WTC11 (cell line): Measurements from ENCODE around the gene RASSF9. TPM values are rescaled to one million over a fixed set of nuclear protein-coding genes. Genes with fewer than 3 reads are reported as not detected.

ENCODE experiments used
- ATAC-seq: fragments of 200-7000 bp; cut with Tn5 transposase; 2 replicates; pipeline ENCODE4 v1.10.0; 2021; ENCODE audit warnings: mild to moderate bottlenecking, moderate library complexity
- CTCF ChIA-PET: fragments of 300-600 bp; sonication (Branson Sonifier 250); formaldehyde crosslinking; loops from one replicate; lab custom pipeline; 2021; ENCODE audit warnings: antibody characterized with exemption; lab: Charles Lee
- POLR2A ChIA-PET: fragments of 350-600 bp; sonication (Branson Sonifier 250); formaldehyde crosslinking; loops from one replicate; lab custom pipeline; 2021; ENCODE audit warnings: antibody characterized with exemption; lab: Charles Lee
- DNase-seq: peaks from one replicate; pipeline ENCODE4 v3.0.0; 2021; ENCODE audit warnings: low spot score
- H3K27ac Mint-ChIP-seq: 2 replicates; pipeline ENCODE4 v1.8.0; 2021; ENCODE audit warnings: mixed read lengths
- H3K27me3 Mint-ChIP-seq: 2 replicates; pipeline ENCODE4 v1.8.0; 2021; ENCODE audit warnings: low read depth, mild to moderate bottlenecking, moderate library complexity, mixed read lengths
- H3K36me3 Mint-ChIP-seq: 2 replicates; pipeline ENCODE4 v1.8.0; 2021; ENCODE audit warnings: mixed read lengths
- H3K4me1 Mint-ChIP-seq: 2 replicates; pipeline ENCODE4 v1.8.0; 2022; ENCODE audit warnings: mixed read lengths
- H3K4me3 Mint-ChIP-seq: 2 replicates; pipeline ENCODE4 v1.8.0; 2021; ENCODE audit warnings: mild to moderate bottlenecking, moderate library complexity, mixed read lengths
- H3K9me3 Mint-ChIP-seq: 2 replicates; pipeline ENCODE4 v1.8.0; 2021; ENCODE audit warnings: mixed read lengths
- CREM ChIP-seq: sonication (generic); formaldehyde crosslinking; IDR thresholded peaks from 2 replicates; pipeline ENCODE4 v1.8.1; 2022; ENCODE audit warnings: mild to moderate bottlenecking, missing genetic modification reagents, moderate library complexity
- CTCF ChIP-seq: fragments of 200-600 bp; IDR thresholded peaks from 2 replicates; pipeline ENCODE4 v1.8.0; 2022; ENCODE audit warnings: antibody characterized with exemption
- E2F1 ChIP-seq: sonication (generic); formaldehyde crosslinking; IDR thresholded peaks from 2 replicates; pipeline ENCODE4 v1.8.0; 2022; ENCODE audit warnings: mild to moderate bottlenecking, missing genetic modification reagents
- IRF1 ChIP-seq: sonication (generic); formaldehyde crosslinking; IDR thresholded peaks from 2 replicates; pipeline ENCODE4 v1.8.0; 2023; ENCODE audit warnings: missing genetic modification reagents
- MXD4 ChIP-seq: fragments of 250-450 bp; sonication (Bioruptor Pico); IDR thresholded peaks from 2 replicates; pipeline ENCODE4 v1.8.0; 2021; ENCODE audit warnings: mild to moderate bottlenecking, moderate library complexity, borderline replicate concordance
- OVOL2 ChIP-seq: fragments of 250-450 bp; sonication (Bioruptor Pico); IDR thresholded peaks from 2 replicates; pipeline ENCODE4 v1.9.0; 2021; ENCODE audit warnings: mild to moderate bottlenecking, borderline replicate concordance
- PREB ChIP-seq: sonication (generic); formaldehyde crosslinking; IDR thresholded peaks from 2 replicates; pipeline ENCODE4 v1.8.1; 2022; ENCODE audit warnings: mild to moderate bottlenecking, missing genetic modification reagents, moderate library complexity, borderline replicate concordance
- RORB ChIP-seq: fragments of 250-450 bp; sonication (Bioruptor Pico); IDR thresholded peaks from 2 replicates; pipeline ENCODE4 v1.9.0; 2021; ENCODE audit warnings: mild to moderate bottlenecking
- TCF7 ChIP-seq: sonication (generic); formaldehyde crosslinking; IDR thresholded peaks from 2 replicates; pipeline ENCODE4 v1.8.0; 2022; ENCODE audit warnings: mild to moderate bottlenecking, low read depth, missing genetic modification reagents, moderate library complexity
- ZNF138 ChIP-seq: sonication (generic); formaldehyde crosslinking; conservative IDR thresholded peaks from 2 replicates; pipeline ENCODE4 v1.8.1; 2022; ENCODE audit warnings: mild to moderate bottlenecking, moderate library complexity, missing genetic modification reagents
- ZNF232 ChIP-seq: sonication (generic); formaldehyde crosslinking; IDR thresholded peaks from 2 replicates; pipeline ENCODE4 v1.8.0; 2022; ENCODE audit warnings: mild to moderate bottlenecking, missing genetic modification reagents
- ZNF396 ChIP-seq: fragments of 250-450 bp; sonication (Bioruptor Pico); IDR thresholded peaks from 2 replicates; pipeline ENCODE4 v1.8.0; 2021; ENCODE audit warnings: mild to moderate bottlenecking, moderate library complexity, borderline replicate concordance
- ZNF416 ChIP-seq: fragments of 250-450 bp; sonication (Bioruptor Pico); IDR thresholded peaks from 2 replicates; pipeline ENCODE4 v1.9.0; 2021; ENCODE audit warnings: mild to moderate bottlenecking, inconsistent platforms
- ZNF423 ChIP-seq: fragments of 250-450 bp; sonication (Bioruptor Pico); IDR thresholded peaks from 2 replicates; pipeline ENCODE4 v2.1.2; 2022; ENCODE audit warnings: mild to moderate bottlenecking, moderate library complexity
- ZNF512 ChIP-seq: sonication (generic); formaldehyde crosslinking; IDR thresholded peaks from 2 replicates; pipeline ENCODE4 v1.8.1; 2022; ENCODE audit warnings: missing genetic modification reagents, borderline replicate concordance
- total RNA-seq: library from RNA; stranded (reverse); gene quantifications from 3 replicates; pipeline ENCODE4 v1.2.3, GENCODE V29; 2021

Gene RASSF9
- total RNA-seq, 1 experiment from 2014 or later, result 0.33 TPM

GRCh38 chr12:85874031-85874461 lies 37.8 kb upstream of the RASSF9 start, which contains the start of gene NTS (continued):
- TF ChIP-seq IRF1, result no peak

GRCh38 chr12:85872497-85873091 lies 36.4 kb upstream of the RASSF9 start:
- Mint-ChIP-seq H3K27ac (no peak overlapping the region), H3K9me3 (peaks cover 4% of the 10 kb centered on the region; the same call in 1 of the 2 replicates), H3K4me1 (peaks cover 35% of the 10 kb centered on the region), H3K36me3 (no peaks in the 10 kb centered on the region), H3K27me3 (no peaks in the 10 kb centered on the region)
- DNase-seq, result no peak
- ATAC-seq, result no peak
- POLR2A ChIA-PET, result no interaction called here
- TF ChIP-seq RORB (CRISPR knock-in tag), result no peak
- TF ChIP-seq CTCF, result peak; percentile 62
- TF ChIP-seq, all 79 proteins: peak for 1
- no peak overlapping the region for H3K4me3 Mint-ChIP-seq
- CTCF ChIA-PET, result interaction anchor here (0.5 to 1.8 kb wide), 13 partner anchors 9 to 621 kb away, joined by 3 to 11 read pairs (median 3); no protein-coding TSS in a partner anchor

- Mint-ChIP-seq H3K4me3 (no peak overlapping the region), H3K4me1 (peaks cover 13% of the 10 kb centered on the region), H3K27me3 (no peaks in the 10 kb centered on the region; the same call in 1 of the 2 replicates), H3K36me3 (peaks cover 11% of the 10 kb centered on the region), H3K27ac (no peak overlapping the region), H3K9me3 (peaks cover 21% of the 10 kb centered on the region)
- no peak for DNase-seq
- TF ChIP-seq MXD4 (CRISPR knock-in tag) (no peak), CTCF (peak; percentile 70), PREB (CRISPR knock-in tag) (no peak), ZNF423 (CRISPR knock-in tag) (no peak), IRF1 (no peak), E2F1 (CRISPR knock-in tag) (no peak)
- peak; percentile 89 for ATAC-seq
- POLR2A ChIA-PET, result no interaction called here
- CTCF ChIA-PET, result interaction anchor here (0.6 to 3.9 kb wide), 28 partner anchors 9 to 712 kb away, joined by 3 to 24 read pairs (median 4); partner anchors contain the start of gene RASSF9
These were observed 31.0 kb upstream of the RASSF9 start for GRCh38 chr12:85866986-85867776.

GRCh38 chr12:85865890-85866289 lies 29.7 kb upstream of the RASSF9 start:
- POLR2A ChIA-PET, result no interaction called here
- CTCF ChIA-PET, result interaction anchor here (0.6 to 3.9 kb wide), 5 partner anchors 86 to 441 kb away, joined by 3 to 24 read pairs (median 9); no protein-coding TSS in a partner anchor
- peak; percentile 53; the same call in 1 of the 2 replicates for ATAC-seq
- Mint-ChIP-seq H3K27me3 (no peaks in the 10 kb centered on the region; the same call in 1 of the 2 replicates), H3K9me3 (peaks cover 23% of the 10 kb centered on the region), H3K27ac (no peak overlapping the region), H3K4me3 (no peak overlapping the region), H3K4me1 (peaks cover 12% of the 10 kb centered on the region), H3K36me3 (peaks cover 14% of the 10 kb centered on the region)
- DNase-seq, result no peak
- TF ChIP-seq ZNF416 (CRISPR knock-in tag), result no peak
- no peak for TF ChIP-seq ZNF396 (CRISPR knock-in tag)
- no peak for TF ChIP-seq ZNF138 (CRISPR knock-in tag)
- TF ChIP-seq ZNF512, result no peak
- no peak for TF ChIP-seq TCF7 (CRISPR knock-in tag)
- no peak for TF ChIP-seq ZNF232 (CRISPR knock-in tag)
- TF ChIP-seq OVOL2, result no peak
- TF ChIP-seq CREM, result no peak
